NCI-H2196 (cell line): ENCODE data around the gene TMEM132D.
"Not testable (repeated sequence)": the region's sequence is repeated elsewhere in the genome, so short reads cannot be mapped to it uniquely, and the experiment has no call there.

ENCODE experiments used
- DNase-seq: peaks from one replicate; lab custom pipeline; 2025; ENCODE audit not compliant: unreplicated experiment; lab: John Stamatoyannopoulos, UW

The TMEM132D gene

GRCh38 chr12:129200576-129200975, 703.2 kb downstream of the TMEM132D start:
- DNase-seq, result no peak

DNA sequence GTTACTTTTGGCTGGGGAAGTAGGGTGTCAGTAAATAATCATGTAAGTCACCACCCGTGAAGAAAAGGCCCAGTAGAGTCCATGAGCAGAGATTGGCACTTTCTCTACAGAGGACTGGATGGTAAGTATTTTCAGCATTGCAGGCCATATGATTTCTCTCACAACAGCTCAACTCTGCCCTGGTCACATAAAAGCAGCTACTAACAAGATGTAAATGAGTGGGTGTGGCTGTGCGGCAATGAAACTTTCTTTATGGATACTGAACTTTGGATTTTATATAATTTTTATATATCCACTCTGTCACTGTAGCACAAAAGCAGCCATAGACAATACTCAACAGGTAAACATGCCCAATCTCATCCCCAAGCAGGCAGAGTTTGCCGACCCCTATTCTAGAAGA, 706.9 kb downstream of the TMEM132D start:
- no peak for DNase-seq

DNA sequence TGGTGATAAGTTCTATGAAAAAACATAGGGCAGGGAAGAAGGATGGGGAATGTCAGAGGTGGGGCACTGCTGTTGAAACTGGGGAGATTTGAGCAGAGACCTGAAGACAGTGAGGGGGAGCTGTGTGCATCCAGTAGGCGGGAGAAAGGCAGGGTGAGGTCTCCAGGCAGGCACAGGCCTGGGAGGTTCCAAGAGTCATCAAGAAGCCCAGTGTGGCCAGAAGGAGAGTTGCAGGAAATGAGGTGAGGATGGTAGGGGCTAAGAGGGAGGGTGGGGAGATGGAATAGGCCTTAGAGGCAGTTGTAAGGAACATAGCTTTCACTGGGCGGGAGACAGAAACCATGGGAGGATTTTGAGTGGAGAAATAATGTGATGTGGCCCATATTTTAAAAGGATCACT, 708.7 kb downstream of the TMEM132D start:
- no peak for DNase-seq

DNA sequence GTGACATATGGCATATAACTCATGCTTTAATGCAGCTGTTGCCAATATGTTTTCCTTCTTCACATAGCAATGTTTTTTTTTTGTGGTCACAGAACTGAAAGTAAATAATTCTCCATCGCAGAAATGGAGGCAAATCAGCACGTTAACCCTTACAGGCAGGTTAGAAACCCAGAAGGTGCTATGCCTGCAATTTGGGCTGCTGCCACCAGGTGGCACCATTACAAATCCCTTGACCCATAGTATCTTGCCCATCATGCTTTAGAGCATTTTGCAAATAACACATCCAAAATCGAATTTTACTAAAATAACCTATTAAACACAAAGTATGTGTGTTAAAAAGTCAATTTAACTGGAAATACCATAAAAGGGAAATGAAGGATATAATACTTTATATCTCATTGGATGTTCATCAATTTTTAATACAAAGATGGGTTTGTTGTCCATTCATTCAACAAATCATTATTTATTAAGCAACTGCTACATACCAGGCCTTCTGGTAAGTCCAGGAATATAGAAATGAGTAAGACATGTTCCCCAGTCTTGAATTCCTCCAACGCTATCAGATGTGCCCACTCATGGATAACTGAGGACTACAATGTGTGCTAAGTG, 710.5 kb downstream of the TMEM132D start:
- DNase-seq, result no peak

- no peak for DNase-seq
Observed at GRCh38 chr12:129190827-129191226, 713.0 kb downstream of the TMEM132D start.

- DNase-seq, result not testable (repeated sequence)
Observed at GRCh38 chr12:129189879-129190278, 713.9 kb downstream of the TMEM132D start.

DNA sequence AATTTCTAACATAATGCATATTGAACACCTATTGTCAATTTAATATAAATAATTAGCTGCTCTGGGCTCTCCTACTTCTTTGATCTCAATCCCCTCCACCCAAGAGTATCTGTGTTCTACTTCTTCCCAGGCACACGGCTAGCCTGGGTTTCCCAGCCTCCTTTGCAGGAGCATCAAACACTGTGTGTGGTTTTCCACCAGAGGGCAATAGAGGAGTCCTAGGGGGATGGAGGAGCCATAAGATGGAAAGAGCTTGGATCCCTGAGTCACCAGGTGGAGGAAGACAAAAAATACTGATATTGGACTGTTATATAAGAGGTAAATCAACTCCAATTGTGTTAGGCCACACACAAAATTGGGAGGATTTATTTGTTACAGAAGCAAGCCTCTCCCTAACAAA, 716.9 kb downstream of the TMEM132D start:
- peak; percentile 37 for DNase-seq

GRCh38 chr12:129185855-129186254, 718.0 kb downstream of the TMEM132D start:
- DNase-seq, result no peak

DNA sequence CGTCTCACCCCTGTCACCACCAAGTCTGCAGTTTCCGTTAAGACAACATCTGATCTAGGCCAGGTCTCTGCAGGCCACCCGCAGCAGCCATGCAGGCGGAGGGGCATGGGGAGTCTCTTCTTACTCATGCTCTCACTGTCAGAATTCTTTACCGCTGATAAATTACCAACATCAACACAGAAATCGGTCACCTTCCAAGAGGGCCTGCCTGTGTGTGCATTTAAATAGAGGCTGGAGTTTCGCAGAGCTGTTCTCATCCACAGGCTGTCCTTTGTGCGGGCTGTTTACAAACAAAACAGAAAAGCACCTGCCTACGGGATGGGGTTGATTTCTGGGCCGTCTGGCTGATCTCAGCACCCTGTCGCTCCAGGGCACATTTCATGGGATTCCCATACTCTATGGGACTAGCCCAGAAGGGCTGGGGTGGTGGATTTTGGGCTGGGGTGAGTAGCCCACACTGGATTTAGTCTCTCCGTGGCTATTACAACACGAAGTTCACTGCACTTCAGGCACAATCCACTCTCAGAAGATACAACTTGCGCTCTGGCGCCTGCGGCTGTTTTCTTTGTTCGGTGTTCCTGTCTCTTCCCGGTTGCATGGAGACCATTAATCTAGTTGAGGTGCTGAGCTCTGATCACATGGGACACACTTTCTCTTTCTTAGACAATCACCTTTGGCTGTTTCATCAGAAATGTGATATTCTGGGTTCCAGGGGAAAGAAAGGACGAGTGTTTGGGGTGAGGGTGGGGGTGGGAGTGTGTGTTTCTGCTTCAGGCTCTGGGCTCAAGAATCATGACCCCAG, 719.5 kb downstream of the TMEM132D start:
- DNase-seq, result no peak

GRCh38 chr12:129179941-129180553, 723.8 kb downstream of the TMEM132D start:
- DNase-seq, result no peak

GRCh38 chr12:129169928-129170327, 733.9 kb downstream of the TMEM132D start:
- DNase-seq, result no peak

DNA sequence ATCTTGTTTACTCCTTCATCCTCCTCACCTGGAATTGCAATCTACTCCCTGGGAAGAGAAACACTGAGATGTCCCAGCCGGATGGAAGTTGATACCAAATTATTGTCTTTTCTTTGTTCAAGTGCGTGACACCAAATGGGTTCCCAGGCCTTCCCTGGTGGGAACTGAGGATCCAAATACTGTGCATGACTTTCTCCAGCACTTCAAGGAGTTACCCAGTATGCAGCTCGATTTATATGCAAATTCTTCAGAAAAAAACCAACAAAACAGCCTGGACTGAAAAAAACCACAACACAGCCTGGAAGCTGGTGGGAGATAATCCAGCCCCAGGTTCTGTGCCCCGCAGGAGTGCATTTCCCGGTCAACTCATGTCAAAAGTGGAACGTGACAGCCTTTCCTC, 740.0 kb downstream of the TMEM132D start:
- DNase-seq, result no peak

DNA sequence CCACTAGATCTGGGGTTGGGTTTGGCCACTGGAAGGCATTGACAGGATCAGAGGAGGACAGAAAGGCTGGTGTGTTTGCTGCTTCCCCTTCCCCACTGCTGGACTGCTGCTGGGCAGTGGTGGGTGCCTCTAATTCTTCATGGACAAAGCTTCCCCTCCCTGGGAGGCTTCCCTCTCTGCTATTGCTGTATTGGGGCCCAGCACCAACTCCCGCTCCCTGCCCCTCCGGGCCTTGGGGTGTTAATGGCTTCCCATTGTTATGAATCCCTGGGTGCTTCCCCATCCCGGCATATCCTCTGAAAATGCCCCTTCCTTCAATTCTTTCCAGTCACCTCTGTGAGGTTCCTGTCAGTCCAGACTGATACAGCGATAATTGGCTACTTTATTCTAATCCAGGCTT, 740.4 kb downstream of the TMEM132D start:
- DNase-seq, result no peak

GRCh38 chr12:129162805-129163204, 741.0 kb downstream of the TMEM132D start:
- DNase-seq, result no peak

DNA sequence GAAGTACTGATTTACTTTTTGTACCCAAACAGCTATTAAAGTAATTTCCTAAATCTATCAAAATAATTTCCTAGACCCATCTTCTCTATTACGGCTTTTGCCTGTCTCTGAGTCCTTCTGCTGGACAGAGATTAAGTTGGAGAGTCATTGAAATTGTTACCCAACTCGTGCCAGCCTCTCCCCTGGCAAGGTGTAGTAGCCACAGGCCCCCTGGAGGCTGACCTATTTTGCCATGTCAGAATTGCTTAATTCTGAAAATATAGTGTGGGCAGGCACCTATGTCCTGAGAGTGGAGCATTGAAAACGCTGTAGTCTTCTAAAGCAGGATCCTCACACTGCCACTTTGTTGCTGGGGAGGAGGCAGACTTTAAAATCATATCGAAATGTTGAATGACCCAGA, 742.3 kb downstream of the TMEM132D start:
- no peak for DNase-seq

- DNase-seq, result no peak
Observed at GRCh38 chr12:129160282-129160681, 743.5 kb downstream of the TMEM132D start.

DNA sequence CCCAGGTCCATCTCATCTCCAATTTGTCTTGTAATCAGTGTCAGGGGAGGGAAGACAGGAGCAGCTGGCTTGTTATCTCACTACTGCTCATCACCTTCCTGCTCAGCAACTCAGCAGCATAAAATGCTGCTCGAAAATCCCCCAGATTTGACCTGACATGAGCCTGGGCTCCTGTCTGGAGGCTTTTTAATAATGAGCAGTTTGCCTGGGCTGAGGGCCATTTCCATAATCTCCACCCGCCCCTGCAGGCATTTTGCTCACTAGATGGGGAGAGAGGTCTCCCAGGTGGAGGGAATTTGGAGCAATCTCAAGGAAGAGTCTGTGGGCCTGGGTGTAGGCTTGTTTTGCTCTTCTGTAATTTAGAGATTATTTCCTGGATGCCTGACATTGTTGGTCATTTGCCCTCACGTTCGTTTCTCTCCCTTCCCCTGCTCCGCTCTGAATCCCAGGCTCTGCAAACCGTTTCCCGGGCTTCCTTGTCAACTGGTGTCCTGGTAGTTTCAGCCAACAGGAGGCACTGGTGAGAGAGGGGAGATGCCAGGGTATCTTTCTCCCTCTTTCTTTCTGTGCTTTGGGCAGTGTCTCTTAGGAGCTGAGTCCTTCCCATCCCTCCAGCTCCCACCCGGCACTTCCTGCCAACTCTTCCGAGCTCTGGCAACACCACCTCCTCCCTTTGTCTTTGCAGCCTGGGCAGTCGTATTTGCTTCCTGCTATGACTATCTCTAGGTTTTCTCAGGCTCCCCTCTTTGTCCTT, 751.3 kb downstream of the TMEM132D start:
- DNase-seq, result no peak

- DNase-seq, result no peak
Observed at GRCh38 chr12:129150721-129151120, 753.1 kb downstream of the TMEM132D start.

- DNase-seq, result no peak
Observed at GRCh38 chr12:129145381-129145780, 758.4 kb downstream of the TMEM132D start.

DNA sequence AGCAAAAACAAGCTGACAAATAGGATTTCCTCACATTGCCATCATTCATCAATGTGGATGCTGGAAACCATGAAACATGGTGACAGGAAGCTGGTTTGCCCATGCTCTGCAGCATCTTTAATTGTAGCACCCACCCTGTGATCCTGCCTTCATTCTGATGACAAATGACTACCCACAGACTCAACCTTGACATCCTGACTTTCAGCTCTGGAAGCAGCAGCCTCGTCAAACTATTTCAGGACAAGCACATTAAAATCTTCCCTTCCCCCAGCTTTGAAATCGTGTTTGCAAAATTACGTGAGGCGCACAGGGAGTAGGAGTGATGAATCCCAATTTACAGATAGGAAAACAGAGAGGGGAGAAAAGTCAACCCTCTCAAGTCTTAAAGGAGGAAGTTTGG, 765.0 kb downstream of the TMEM132D start:
- DNase-seq, result no peak

GRCh38 chr12:129136694-129137325, 767.0 kb downstream of the TMEM132D start:
- DNase-seq, result no peak
